ENCODE results near the gene WNT3. TPM values are rescaled to one million over a fixed set of nuclear protein-coding genes. Genes with fewer than 3 reads are reported as not detected.

Gene WNT3
- total RNA-seq, 1 experiment from 2014 or later, result 8.8 TPM

DNA sequence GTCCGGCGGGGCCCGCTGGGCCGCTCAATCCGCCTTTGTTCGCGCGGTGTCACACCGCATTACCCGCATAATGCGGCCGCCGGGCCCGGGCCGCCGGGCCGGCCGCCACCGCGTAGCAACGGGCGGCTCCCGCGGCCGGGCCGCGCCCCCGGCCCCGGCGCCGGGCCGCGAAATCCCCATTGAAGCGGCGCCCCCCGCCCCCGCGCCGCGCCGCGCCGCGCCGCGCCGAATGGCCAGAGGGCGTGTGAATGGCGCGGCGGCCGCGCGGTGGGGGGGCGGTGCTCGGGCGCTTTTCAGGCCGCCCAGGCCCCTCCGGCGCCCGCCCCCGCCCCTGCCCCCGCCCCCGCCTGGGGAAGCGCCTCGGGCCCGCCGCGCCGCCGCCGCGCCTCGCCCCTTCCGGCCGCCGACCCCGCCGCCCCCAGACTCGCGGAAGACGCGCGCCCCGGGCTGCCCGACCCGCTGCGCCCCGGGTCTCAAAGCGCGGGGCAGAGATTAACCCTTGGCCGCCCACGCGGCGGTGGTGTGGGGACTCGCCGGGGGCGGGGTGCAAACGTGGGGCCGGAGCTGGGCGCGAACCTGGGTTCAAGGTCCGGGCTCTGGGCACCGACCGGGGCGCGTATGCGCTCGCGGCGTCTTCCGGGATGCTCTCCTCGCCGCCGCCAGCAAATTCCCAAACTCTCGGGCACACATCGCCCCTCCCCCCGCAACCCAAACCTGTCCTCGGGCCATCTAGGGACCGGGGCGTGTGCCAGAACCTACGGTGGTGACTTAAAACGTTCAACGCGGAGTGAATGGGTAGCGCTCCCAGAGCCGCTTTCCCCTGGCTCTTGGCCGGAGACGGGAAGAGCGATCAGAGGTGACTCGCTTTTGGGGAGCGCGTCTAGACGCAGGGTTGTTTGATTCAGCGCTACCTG lies 46.7 kb downstream of the WNT3 start:
- TF ChIP-seq, protein P1, sequence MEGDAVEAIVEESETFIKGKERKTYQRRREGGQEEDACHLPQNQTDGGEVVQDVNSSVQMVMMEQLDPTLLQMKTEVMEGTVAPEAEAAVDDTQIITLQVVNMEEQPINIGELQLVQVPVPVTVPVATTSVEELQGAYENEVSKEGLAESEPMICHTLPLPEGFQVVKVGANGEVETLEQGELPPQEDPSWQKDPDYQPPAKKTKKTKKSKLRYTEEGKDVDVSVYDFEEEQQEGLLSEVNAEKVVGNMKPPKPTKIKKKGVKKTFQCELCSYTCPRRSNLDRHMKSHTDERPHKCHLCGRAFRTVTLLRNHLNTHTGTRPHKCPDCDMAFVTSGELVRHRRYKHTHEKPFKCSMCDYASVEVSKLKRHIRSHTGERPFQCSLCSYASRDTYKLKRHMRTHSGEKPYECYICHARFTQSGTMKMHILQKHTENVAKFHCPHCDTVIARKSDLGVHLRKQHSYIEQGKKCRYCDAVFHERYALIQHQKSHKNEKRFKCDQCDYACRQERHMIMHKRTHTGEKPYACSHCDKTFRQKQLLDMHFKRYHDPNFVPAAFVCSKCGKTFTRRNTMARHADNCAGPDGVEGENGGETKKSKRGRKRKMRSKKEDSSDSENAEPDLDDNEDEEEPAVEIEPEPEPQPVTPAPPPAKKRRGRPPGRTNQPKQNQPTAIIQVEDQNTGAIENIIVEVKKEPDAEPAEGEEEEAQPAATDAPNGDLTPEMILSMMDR (IDR thresholded peaks at IDR 0.05; ENCODE audit: insufficient read depth in 1 of 2, low read depth in 1 of 2, low read length in 1 of 2, severe bottlenecking in 1 of 2, unreplicated experiment in 1 of 2), result no peak
- CTCF ChIA-PET, result no interaction called here
- Histone ChIP-seq H3K36me3 (ENCODE audit: control insufficient read depth, insufficient read depth, low read length) (no peaks in the 10 kb centered on the region; the same call in 1 of the 2 replicates), H3K4me1 (peaks cover 19% of the 10 kb centered on the region), H3K9me3 (no peaks in the 10 kb centered on the region), H3K27me3 (replicated peaks; ENCODE audit: control insufficient read depth, insufficient read depth, low read length) (no peaks in the 10 kb centered on the region), H3K4me3 (ENCODE audit: low read depth, low read length) (peak overlapping the region; percentile 72)
- POLR2A ChIA-PET, result interaction anchor here (1.0 kb wide), 1 partner anchor 14 kb away, joined by 4 read pairs; no protein-coding TSS in a partner anchor
- no peaks in the 10 kb centered on the region for H3K27me3 Mint-ChIP-seq (ENCODE audit: insufficient read depth, unreplicated experiment)
- no peaks in the 10 kb centered on the region for H3K9me3 Mint-ChIP-seq (ENCODE audit: unreplicated experiment)
- intact Hi-C loops (cut with micrococcal nuclease; ENCODE audit: unreplicated experiment), result no loop called here
- TSS peak; percentile 94 for BruUV-seq (replicated peaks)
- peaks cover 11% of the 10 kb centered on the region for H3K36me3 Mint-ChIP-seq (ENCODE audit: insufficient read depth, unreplicated experiment)
- peak overlapping the region; percentile 76 for H3K4me3 Mint-ChIP-seq (ENCODE audit: unreplicated experiment)
- H3K27ac Mint-ChIP-seq (ENCODE audit: unreplicated experiment), result peak overlapping the region; percentile 84
- DNase-seq, result peak; percentile 76 to 78
- no peaks in the 10 kb centered on the region for H3K4me1 Mint-ChIP-seq (ENCODE audit: low read depth, unreplicated experiment)

DNA sequence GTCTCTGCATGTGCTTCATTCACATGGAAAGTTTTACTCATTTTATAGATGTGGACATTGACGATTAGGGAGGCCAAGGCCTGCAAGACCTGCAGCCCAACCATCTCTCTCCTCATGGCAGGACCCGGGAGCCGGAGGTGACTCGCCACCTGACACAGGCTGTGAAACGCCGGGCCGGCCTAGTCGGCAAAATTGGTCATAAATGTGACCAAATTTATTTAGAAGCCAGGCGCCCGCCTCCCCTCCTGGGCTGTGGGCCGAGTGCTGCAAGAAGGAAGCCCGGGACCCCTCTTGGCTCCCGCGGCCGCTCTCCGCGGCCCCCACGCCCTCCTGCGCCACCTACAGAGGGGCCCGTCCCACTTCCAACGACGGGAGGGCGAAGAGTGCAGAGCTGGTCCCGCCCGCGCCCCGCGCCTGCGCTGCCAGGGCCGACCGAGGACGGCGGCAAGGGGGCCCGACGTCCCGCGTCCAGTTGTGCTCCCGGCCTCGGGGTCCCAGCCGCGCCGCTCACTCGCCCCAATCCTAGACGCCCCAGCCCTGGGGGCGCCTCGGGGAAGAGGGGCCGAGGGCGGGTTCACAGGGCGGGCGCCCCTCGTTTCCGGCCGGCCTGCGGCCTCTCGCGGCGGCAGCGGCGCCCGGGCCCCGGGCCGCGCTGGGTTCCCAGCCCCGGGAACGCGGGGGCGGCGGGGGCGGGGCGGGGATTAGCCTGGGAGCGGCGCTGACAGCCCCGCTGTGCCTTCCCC lies 47.5 kb downstream of the WNT3 start:
- Mint-ChIP-seq H3K27ac (ENCODE audit: unreplicated experiment) (peak overlapping the region; percentile 72), H3K4me3 (ENCODE audit: unreplicated experiment) (peak overlapping the region; percentile 76), H3K27me3 (ENCODE audit: insufficient read depth, unreplicated experiment) (no peaks in the 10 kb centered on the region), H3K36me3 (ENCODE audit: insufficient read depth, unreplicated experiment) (peaks cover 11% of the 10 kb centered on the region), H3K4me1 (ENCODE audit: low read depth, unreplicated experiment) (no peaks in the 10 kb centered on the region), H3K9me3 (ENCODE audit: unreplicated experiment) (no peaks in the 10 kb centered on the region)
- intact Hi-C loops (cut with micrococcal nuclease; ENCODE audit: unreplicated experiment), result no loop called here
- POLR2A ChIA-PET, result interaction anchor here (1.0 kb wide), 1 partner anchor 15 kb away, joined by 4 read pairs; no protein-coding TSS in a partner anchor
- no peaks in the 10 kb centered on the region; the same call in none of the 2 replicates for H3K36me3 ChIP-seq (ENCODE audit: control insufficient read depth, insufficient read depth, low read length)
- no peaks in the 10 kb centered on the region for H3K27me3 ChIP-seq (replicated peaks; ENCODE audit: control insufficient read depth, insufficient read depth, low read length)
- CTCF ChIA-PET, result no interaction called here
- TF ChIP-seq, protein P1 (IDR thresholded peaks at IDR 0.05; ENCODE audit: insufficient read depth in 1 of 2, low read depth in 1 of 2, low read length in 1 of 2, severe bottlenecking in 1 of 2, unreplicated experiment in 1 of 2), result no peak
- H3K4me3 ChIP-seq (ENCODE audit: low read depth, low read length), result peak overlapping the region; percentile 61
- H3K9me3 ChIP-seq, result no peaks in the 10 kb centered on the region
- BruUV-seq (replicated peaks), result TSS peak; percentile 41
- peaks cover 19% of the 10 kb centered on the region for H3K4me1 ChIP-seq
- DNase-seq, result peak in 1 of 2 experiments; percentile 75

DNA sequence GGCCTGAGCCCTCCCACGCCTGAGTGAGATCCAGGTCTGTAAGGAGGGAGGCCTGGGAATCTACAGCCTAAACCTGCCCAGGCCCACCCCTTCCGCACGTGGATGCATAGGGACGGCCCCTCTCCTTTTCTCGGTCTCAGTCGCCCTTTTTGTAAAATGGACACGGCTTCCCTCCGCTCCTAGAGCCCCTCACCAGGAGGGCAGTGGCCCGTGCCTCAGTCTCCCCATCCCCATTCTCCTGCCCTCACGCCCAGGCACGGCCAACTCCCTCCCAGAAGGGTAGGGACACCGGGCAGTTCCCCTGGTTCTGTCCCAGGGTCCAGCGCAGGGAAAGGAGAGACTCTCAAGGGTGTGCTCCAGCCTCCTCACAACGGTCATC lies 48.1 kb downstream of the WNT3 start:
- Histone ChIP-seq H3K9me3 (no peaks in the 10 kb centered on the region), H3K4me3 (ENCODE audit: low read depth, low read length) (peak overlapping the region; percentile 61), H3K36me3 (ENCODE audit: control insufficient read depth, insufficient read depth, low read length) (no peaks in the 10 kb centered on the region; the same call in none of the 2 replicates), H3K4me1 (peaks cover 22% of the 10 kb centered on the region), H3K27me3 (replicated peaks; ENCODE audit: control insufficient read depth, insufficient read depth, low read length) (no peaks in the 10 kb centered on the region)
- H3K4me3 Mint-ChIP-seq (ENCODE audit: unreplicated experiment), result peak overlapping the region; percentile 76
- peaks cover 11% of the 10 kb centered on the region for H3K36me3 Mint-ChIP-seq (ENCODE audit: insufficient read depth, unreplicated experiment)
- H3K9me3 Mint-ChIP-seq (ENCODE audit: unreplicated experiment), result no peaks in the 10 kb centered on the region
- no peaks in the 10 kb centered on the region for H3K4me1 Mint-ChIP-seq (ENCODE audit: low read depth, unreplicated experiment)
- DNase-seq, result no peak
- TF ChIP-seq, protein P1 (IDR thresholded peaks at IDR 0.05; ENCODE audit: insufficient read depth in 1 of 2, low read depth in 1 of 2, low read length in 1 of 2, severe bottlenecking in 1 of 2, unreplicated experiment in 1 of 2), result no peak
- BruUV-seq (replicated peaks), result no TSS peak
- no peaks in the 10 kb centered on the region for H3K27me3 Mint-ChIP-seq (ENCODE audit: insufficient read depth, unreplicated experiment)
- intact Hi-C loops (cut with micrococcal nuclease; ENCODE audit: unreplicated experiment), result no loop called here
- ChIA-PET POLR2A (interaction anchor here (1.0 kb wide), 1 partner anchor 15 kb away, joined by 4 read pairs; no protein-coding TSS in a partner anchor), CTCF (no interaction called here)
- peak overlapping the region; percentile 72 for H3K27ac Mint-ChIP-seq (ENCODE audit: unreplicated experiment)
